HG02642 (cell line): ENCODE results near the gene MSANTD1.
"Not testable (repeated sequence)": the region's sequence is repeated elsewhere in the genome, so short reads cannot be mapped to it uniquely, and the experiment has no call there.

Experiments used
- ATAC-seq: cut with Tn5 transposase; IDR thresholded peaks from one replicate; pipeline ENCODE4 v1.9.1; 2021; ENCODE audit warnings: mild to moderate bottlenecking; ENCODE audit not compliant: unreplicated experiment, poor library complexity

The MSANTD1 gene

GRCh38 chr4:3299122-3299975, 50.4 kb downstream of the MSANTD1 start:
- no peak for ATAC-seq

GRCh38 chr4:3299976-3300671, 51.2 kb downstream of the MSANTD1 start:
- no peak for ATAC-seq

- not testable (repeated sequence) for ATAC-seq
These were observed 51.9 kb downstream of the MSANTD1 start for GRCh38 chr4:3300882-3301281.

- no peak for ATAC-seq
These were observed 52.7 kb downstream of the MSANTD1 start for GRCh38 chr4:3301450-3302172.

GRCh38 chr4:3302173-3302785, 53.3 kb downstream of the MSANTD1 start:
- ATAC-seq, result no peak

- no peak for ATAC-seq
These were observed 54.0 kb downstream of the MSANTD1 start for GRCh38 chr4:3302786-3303564.

GRCh38 chr4:3303565-3303824, 54.5 kb downstream of the MSANTD1 start:
- ATAC-seq, result no peak

GRCh38 chr4:3303923-3304710, 55.2 kb downstream of the MSANTD1 start:
- ATAC-seq, result no peak

GRCh38 chr4:3304831-3305609, 56.1 kb downstream of the MSANTD1 start:
- no peak for ATAC-seq

GRCh38 chr4:3305610-3306371, 56.8 kb downstream of the MSANTD1 start:
- no peak for ATAC-seq
